ENCODE measurements around the gene LRP2.

Gene LRP2

GRCh38 chr2:169237286-169237685 lies 125.0 kb downstream of the LRP2 start:
- no peak for DNase-seq

- no peak for DNase-seq
These were observed 129.7 kb downstream of the LRP2 start for GRCh38 chr2:169232551-169233154.

GRCh38 chr2:169230204-169230603 lies 132.1 kb downstream of the LRP2 start:
- no peak for DNase-seq

- no peak for DNase-seq
These were observed 132.7 kb downstream of the LRP2 start for GRCh38 chr2:169229590-169229989.

GRCh38 chr2:169225906-169226305 lies 136.4 kb downstream of the LRP2 start:
- DNase-seq, result no peak

- no peak for DNase-seq
These were observed 137.0 kb downstream of the LRP2 start for GRCh38 chr2:169225233-169225750.

- DNase-seq, result no peak
These were observed 139.7 kb downstream of the LRP2 start for GRCh38 chr2:169222665-169223064.

- DNase-seq, result no peak
These were observed 140.5 kb downstream of the LRP2 start for GRCh38 chr2:169221745-169222369.

- DNase-seq, result no peak
These were observed 151.4 kb downstream of the LRP2 start for GRCh38 chr2:169210917-169211316.

- DNase-seq, result no peak
These were observed 154.3 kb downstream of the LRP2 start for GRCh38 chr2:169208026-169208425.

GRCh38 chr2:169205176-169205575 lies 157.2 kb downstream of the LRP2 start:
- DNase-seq, result no peak

GRCh38 chr2:169203952-169204351 lies 158.4 kb downstream of the LRP2 start:
- DNase-seq, result no peak

GRCh38 chr2:169200756-169201155 lies 161.6 kb downstream of the LRP2 start:
- DNase-seq, result no peak

- DNase-seq, result no peak
These were observed 168.7 kb downstream of the LRP2 start for GRCh38 chr2:169193618-169194017.

GRCh38 chr2:169190197-169190775 lies 172.0 kb downstream of the LRP2 start:
- no peak for DNase-seq

GRCh38 chr2:169189132-169189531 lies 173.2 kb downstream of the LRP2 start:
- DNase-seq, result no peak

- DNase-seq, result no peak
These were observed 176.6 kb downstream of the LRP2 start for GRCh38 chr2:169185711-169186110.

GRCh38 chr2:169184074-169184473 lies 178.3 kb downstream of the LRP2 start:
- no peak for DNase-seq

- no peak for DNase-seq
These were observed 179.8 kb downstream of the LRP2 start for GRCh38 chr2:169182573-169182972.

- no peak for DNase-seq
These were observed 183.4 kb downstream of the LRP2 start for GRCh38 chr2:169178804-169179390.

- DNase-seq, result no peak
These were observed 184.0 kb downstream of the LRP2 start for GRCh38 chr2:169178364-169178763.

- no peak for DNase-seq
These were observed 187.2 kb downstream of the LRP2 start for GRCh38 chr2:169175112-169175511.

- DNase-seq, result no peak
These were observed 188.5 kb downstream of the LRP2 start for GRCh38 chr2:169173876-169174275.

GRCh38 chr2:169172914-169173313 lies 189.4 kb downstream of the LRP2 start:
- DNase-seq, result no peak
